Fibroblast of mammary gland (primary cell): Measurements from ENCODE around the gene ZNF764.

Source experiments
- DNase-seq: peaks from one replicate; pipeline ENCODE4 v3.0.0-alpha.2; 2010; ENCODE audit warnings: low read depth
- H3K4me3 ChIP-seq: 2 replicates; pipeline ENCODE4 v1.5.1; 2011; ENCODE audit warnings: low read depth, mild to moderate bottlenecking, low read length, moderate library complexity; ENCODE audit not compliant: control insufficient read depth
- CTCF ChIP-seq: conservative IDR thresholded peaks from 2 replicates; pipeline ENCODE4 v1.5.1; 2011; ENCODE audit warnings: low read depth, low read length, inconsistent platforms; ENCODE audit not compliant: control insufficient read depth, insufficient read depth

Gene ZNF764

GRCh38 chr16:30569746-30570635, 11.8 kb upstream of the ZNF764 start:
- no peak for TF ChIP-seq CTCF
- H3K4me3 ChIP-seq, result no peak overlapping the region
- DNase-seq, result no peak

- TF ChIP-seq CTCF, result no peak
- H3K4me3 ChIP-seq, result no peak overlapping the region
- DNase-seq, result no peak
Measured at GRCh38 chr16:30569281-30569680, 11.1 kb upstream of the ZNF764 start.

GRCh38 chr16:30567991-30568638, 9.9 kb upstream of the ZNF764 start:
- H3K4me3 ChIP-seq, result no peak overlapping the region
- TF ChIP-seq CTCF, result no peak
- peak; percentile 88 for DNase-seq

- H3K4me3 ChIP-seq, result no peak overlapping the region
- DNase-seq, result peak; percentile 16
- TF ChIP-seq CTCF, result no peak
Measured at GRCh38 chr16:30567160-30567990, 9.2 kb upstream of the ZNF764 start.

- no peak for DNase-seq
- TF ChIP-seq CTCF, result no peak
- no peak overlapping the region for H3K4me3 ChIP-seq
Measured at GRCh38 chr16:30566531-30566930, 8.4 kb upstream of the ZNF764 start.

- no peak overlapping the region for H3K4me3 ChIP-seq
- no peak for TF ChIP-seq CTCF
- no peak for DNase-seq
Measured at GRCh38 chr16:30565984-30566383, 7.8 kb upstream of the ZNF764 start.
